H9 (cell line): ENCODE results near the gene KTN1. TPM values are rescaled to one million over a fixed set of nuclear protein-coding genes. Genes with fewer than 3 reads are reported as not detected.

ENCODE experiments used
- DNase-seq: peaks from one replicate; pipeline ENCODE4 v3.0.0-alpha.2; 2017
- H2AFZ ChIP-seq: one replicate; pipeline ENCODE4 v1.6.1; 2013; ENCODE audit warnings: mild to moderate bottlenecking, low read length, control low read depth, moderate library complexity
- H2AK5ac ChIP-seq: 2 replicates; pipeline ENCODE4 v1.6.1; 2013; ENCODE audit warnings: low read length, control low read depth, mixed read lengths; ENCODE audit not compliant: insufficient read length
- H2BK120ac ChIP-seq: one replicate; pipeline ENCODE4 v1.6.1; 2013; ENCODE audit warnings: low read depth, mild to moderate bottlenecking, low read length, control low read depth, inconsistent platforms; ENCODE audit not compliant: poor library complexity, severe bottlenecking
- H2BK12ac ChIP-seq: 2 replicates; pipeline ENCODE4 v1.6.1; 2013; ENCODE audit warnings: low read length, control low read depth, mixed read lengths, low read depth; ENCODE audit not compliant: insufficient read length
- H2BK15ac ChIP-seq: 2 replicates; pipeline ENCODE4 v1.6.1; 2013; ENCODE audit warnings: low read depth, low read length, control low read depth
- H2BK20ac ChIP-seq: one replicate; pipeline ENCODE4 v1.6.1; 2013; ENCODE audit warnings: low read depth, mild to moderate bottlenecking, low read length, control low read depth, inconsistent platforms; ENCODE audit not compliant: poor library complexity, severe bottlenecking
- H2BK5ac ChIP-seq: 2 replicates; pipeline ENCODE4 v1.6.1; 2013; ENCODE audit warnings: low read length, control low read depth, mixed read lengths; ENCODE audit not compliant: insufficient read length
- H3K14ac ChIP-seq: 2 replicates; pipeline ENCODE4 v1.6.1; 2013; ENCODE audit warnings: low read length, control low read depth; ENCODE audit not compliant: insufficient read depth
- H3K18ac ChIP-seq: 2 replicates; pipeline ENCODE4 v1.6.1; 2013; ENCODE audit warnings: low read depth, mild to moderate bottlenecking, mixed read lengths, low read length, control low read depth; ENCODE audit not compliant: insufficient read length
- H3K23ac ChIP-seq: 2 replicates; pipeline ENCODE4 v1.6.1; 2013; ENCODE audit warnings: low read length, control low read depth, mixed read lengths, low read depth; ENCODE audit not compliant: insufficient read length
- H3K23me2 ChIP-seq: 2 replicates; pipeline ENCODE4 v1.6.1; 2013; ENCODE audit warnings: low read depth, mild to moderate bottlenecking, mixed read lengths, low read length, control low read depth; ENCODE audit not compliant: insufficient read length, poor library complexity, severe bottlenecking
- H3K27ac ChIP-seq: 2 replicates; pipeline ENCODE4 v1.5.1; 2013; ENCODE audit warnings: low read length, control low read depth, mixed read lengths, low read depth; ENCODE audit not compliant: insufficient read length
- H3K27me3 ChIP-seq: 2 replicates; pipeline ENCODE4 v1.6.1; 2013; ENCODE audit warnings: low read length, control low read depth, inconsistent platforms; ENCODE audit not compliant: insufficient read depth
- H3K4ac ChIP-seq: 2 replicates; pipeline ENCODE4 v1.6.1; 2013; ENCODE audit warnings: low read depth, mild to moderate bottlenecking, control low read depth, inconsistent platforms, low read length, moderate library complexity
- H3K4me1 ChIP-seq: 2 replicates; pipeline ENCODE4 v1.6.1; 2013; ENCODE audit warnings: low read length, control low read depth, inconsistent platforms; ENCODE audit not compliant: insufficient read depth
- H3K4me2 ChIP-seq: 2 replicates; pipeline ENCODE4 v1.6.1; 2013; ENCODE audit warnings: low read length, control low read depth, mixed read lengths; ENCODE audit not compliant: insufficient read length, insufficient read depth
- H3K56ac ChIP-seq: 2 replicates; pipeline ENCODE4 v1.6.1; 2013; ENCODE audit warnings: low read depth, mild to moderate bottlenecking, mixed read lengths, low read length, control low read depth; ENCODE audit not compliant: insufficient read length
- H3K79me1 ChIP-seq: 2 replicates; pipeline ENCODE4 v1.6.1; 2013; ENCODE audit warnings: low read depth, mild to moderate bottlenecking, moderate library complexity, low read length, control low read depth, inconsistent platforms; ENCODE audit not compliant: insufficient read depth, poor library complexity, severe bottlenecking
- H3K79me2 ChIP-seq: 2 replicates; pipeline ENCODE4 v1.6.1; 2013; ENCODE audit warnings: low read length, control low read depth, inconsistent platforms; ENCODE audit not compliant: insufficient read depth
- H3K9ac ChIP-seq: 2 replicates; pipeline ENCODE4 v1.6.1; 2013; ENCODE audit warnings: low read length, control low read depth, mixed read lengths; ENCODE audit not compliant: insufficient read length; ENCODE audit errors: extremely low read depth
- H3K9me3 ChIP-seq: one replicate; pipeline ENCODE4 v1.6.1; 2013; ENCODE audit warnings: low read depth, low read length, inconsistent platforms; ENCODE audit not compliant: control insufficient read depth
- H3T11ph ChIP-seq: one replicate; pipeline ENCODE4 v1.6.1; 2013; ENCODE audit warnings: mild to moderate bottlenecking, low read length, control low read depth, inconsistent platforms
- H4K20me1 ChIP-seq: one replicate; pipeline ENCODE4 v1.6.1; 2013; ENCODE audit not compliant: control insufficient read depth, insufficient read length, insufficient read depth
- H4K5ac ChIP-seq: 2 replicates; pipeline ENCODE4 v1.6.1; 2013; ENCODE audit warnings: low read depth, mild to moderate bottlenecking, mixed read lengths, low read length, control low read depth; ENCODE audit not compliant: insufficient read length
- H4K8ac ChIP-seq: replicated peaks from 2 replicates; pipeline ENCODE4 v1.6.1; 2013; ENCODE audit warnings: low read length, control low read depth, mixed read lengths, low read depth; ENCODE audit not compliant: insufficient read length
- H4K91ac ChIP-seq: 2 replicates; pipeline ENCODE4 v1.6.1; 2013; ENCODE audit warnings: low read depth, mild to moderate bottlenecking, moderate library complexity, mixed read lengths, low read length, control low read depth; ENCODE audit not compliant: insufficient read length
- H3K27ac Mint-ChIP-seq, 3 experiments: 2 replicates in 2 of 3; 3 replicates in 1 of 3; pipeline ENCODE4 v1.8.0; 2020 to 2021; ENCODE audit warnings: mixed read lengths in 3 of 3, mild to moderate bottlenecking in 1 of 3, moderate library complexity in 1 of 3
- H3K27me3 Mint-ChIP-seq: 2 replicates; pipeline ENCODE4 v1.8.0; 2021; ENCODE audit warnings: low read depth, mild to moderate bottlenecking, moderate library complexity, mixed read lengths
- H3K36me3 Mint-ChIP-seq, 3 experiments: 2 replicates in 2 of 3; 3 replicates in 1 of 3; pipeline ENCODE4 v1.8.0; 2020 to 2021; ENCODE audit warnings: low read depth in 3 of 3, mixed read lengths in 3 of 3; ENCODE audit not compliant: insufficient read depth in 1 of 3
- H3K4me1 Mint-ChIP-seq, 2 experiments: 2 replicates each; pipeline ENCODE4 v1.8.0; 2020; ENCODE audit warnings: mixed read lengths in 2 of 2
- H3K4me3 Mint-ChIP-seq, 2 experiments: 2 replicates in 1 of 2; 3 replicates in 1 of 2; pipeline ENCODE4 v1.8.0; 2020 to 2021; ENCODE audit warnings: mild to moderate bottlenecking in 2 of 2, mixed read lengths in 2 of 2, moderate library complexity in 1 of 2
- H3K9me3 Mint-ChIP-seq, 2 experiments: 2 replicates in 1 of 2; 3 replicates in 1 of 2; pipeline ENCODE4 v1.8.0; 2020; ENCODE audit warnings: mild to moderate bottlenecking in 2 of 2, mixed read lengths in 2 of 2, moderate library complexity in 1 of 2
- CTCF ChIP-seq: fragments of 200-600 bp; sonication (generic); conservative IDR thresholded peaks from 3 replicates; pipeline ENCODE4 v1.8.0; 2021; ENCODE audit warnings: antibody characterized with exemption, mild to moderate bottlenecking
- WGBS: extraction: QIAGEN DNeasy Blood & Tissue Kit; methylation state at CpG from one replicate; pipeline ENCODE4 v1.1.7; 2013; ENCODE audit warnings: missing lambda C conversion rate, low lambda C conversion rate, mixed read lengths; ENCODE audit not compliant: insufficient read length; ENCODE audit errors: extremely low coverage; 5-methylcytosine and 5-hydroxymethylcytosine counted together
- total RNA-seq: library from RNA; stranded (reverse); gene quantifications from 2 replicates; pipeline ENCODE4 v1.2.1, GENCODE V29; 2021

KTN1 gene
- total RNA-seq, 1 experiment from 2014 or later = 128 TPM

GRCh38 chr14:55638665-55639064 is 58.7 kb downstream of the KTN1 start:
- H3K36me3 Mint-ChIP-seq = peaks cover 13 to 84% (median 71%) of the 10 kb centered on the region in 3 experiments; a peak in 5 of 7 replicates

More at GRCh38 chr14:55638665-55639064, 58.7 kb downstream of the KTN1 start:
- H3K4me3 Mint-ChIP-seq = no peak overlapping the region
- no peak overlapping the region for H3T11ph ChIP-seq
- no peaks in the 10 kb centered on the region for H3K27me3 ChIP-seq
- TF ChIP-seq CTCF = no peak
- no peak overlapping the region for H3K4me2 ChIP-seq
- no peak overlapping the region for H2BK5ac ChIP-seq
- H4K20me1 ChIP-seq = no peaks in the 10 kb centered on the region
- H3K23ac ChIP-seq = no peak overlapping the region
- H3K79me1 ChIP-seq = no peaks in the 10 kb centered on the region
- H2AK5ac ChIP-seq = no peak overlapping the region
- no peaks in the 10 kb centered on the region for H3K23me2 ChIP-seq
- no peaks in the 10 kb centered on the region for H3K9me3 ChIP-seq
- H4K5ac ChIP-seq = no peak overlapping the region
- DNase-seq = no peak
- no peak overlapping the region for H2BK12ac ChIP-seq
- peaks cover 20 to 22% of the 10 kb centered on the region in 2 experiments for H3K4me1 Mint-ChIP-seq
- H3K27me3 Mint-ChIP-seq = no peaks in the 10 kb centered on the region
- H3K18ac ChIP-seq = no peak overlapping the region
- H2AFZ ChIP-seq = no peak overlapping the region
- H2BK120ac ChIP-seq = no peak overlapping the region
- H4K8ac ChIP-seq = no peak overlapping the region
- H3K4ac ChIP-seq = no peak overlapping the region
- no peak overlapping the region for H3K9ac ChIP-seq
- H3K4me1 ChIP-seq = peaks cover 2% of the 10 kb centered on the region; the same call in 1 of the 2 replicates
- H3K9me3 Mint-ChIP-seq = no peaks in the 10 kb centered on the region
- no peak overlapping the region for H3K27ac ChIP-seq
- no peak overlapping the region for H3K14ac ChIP-seq
- no peaks in the 10 kb centered on the region for H3K79me2 ChIP-seq
- H2BK15ac ChIP-seq = no peak overlapping the region
- no peak overlapping the region for H3K56ac ChIP-seq
- no peak overlapping the region for H2BK20ac ChIP-seq
- WGBS = no CpG with 5 or more reads among the region's 1 CpG
- H3K27ac Mint-ChIP-seq = no peak overlapping the region
- no peak overlapping the region for H4K91ac ChIP-seq
